ENCODE measurements around the gene PPP1R36.

DNA sequence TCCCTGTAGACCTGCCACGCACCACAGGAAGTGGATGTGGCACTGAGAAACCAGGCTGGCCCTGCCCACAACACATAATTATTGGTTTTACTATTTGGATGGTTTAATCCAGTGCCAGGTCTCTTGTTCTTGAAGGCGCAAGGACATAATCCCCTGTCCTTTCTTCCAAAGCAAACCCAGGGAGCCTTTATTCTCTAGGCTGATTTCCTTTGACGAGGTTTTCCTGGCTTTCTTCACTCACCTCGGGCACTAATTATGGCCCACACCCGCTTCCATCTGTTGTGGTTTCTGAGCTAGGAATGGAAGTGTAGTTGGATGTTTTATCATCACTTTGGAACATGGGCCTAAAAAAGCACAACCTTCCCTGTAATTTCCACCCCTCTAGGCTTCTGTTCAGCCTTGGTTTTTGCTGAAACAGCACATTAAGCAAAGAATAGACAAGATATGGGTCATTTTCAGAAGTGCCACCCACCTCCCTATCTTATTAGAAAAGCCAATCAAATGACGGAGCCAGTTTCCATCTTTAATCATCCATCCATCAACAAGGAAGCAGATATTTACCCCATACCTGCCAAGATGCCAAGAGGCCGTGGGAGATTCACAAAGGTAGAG is 73.9 kb downstream of the PPP1R36 start:
- TF ChIP-seq, protein P1, sequence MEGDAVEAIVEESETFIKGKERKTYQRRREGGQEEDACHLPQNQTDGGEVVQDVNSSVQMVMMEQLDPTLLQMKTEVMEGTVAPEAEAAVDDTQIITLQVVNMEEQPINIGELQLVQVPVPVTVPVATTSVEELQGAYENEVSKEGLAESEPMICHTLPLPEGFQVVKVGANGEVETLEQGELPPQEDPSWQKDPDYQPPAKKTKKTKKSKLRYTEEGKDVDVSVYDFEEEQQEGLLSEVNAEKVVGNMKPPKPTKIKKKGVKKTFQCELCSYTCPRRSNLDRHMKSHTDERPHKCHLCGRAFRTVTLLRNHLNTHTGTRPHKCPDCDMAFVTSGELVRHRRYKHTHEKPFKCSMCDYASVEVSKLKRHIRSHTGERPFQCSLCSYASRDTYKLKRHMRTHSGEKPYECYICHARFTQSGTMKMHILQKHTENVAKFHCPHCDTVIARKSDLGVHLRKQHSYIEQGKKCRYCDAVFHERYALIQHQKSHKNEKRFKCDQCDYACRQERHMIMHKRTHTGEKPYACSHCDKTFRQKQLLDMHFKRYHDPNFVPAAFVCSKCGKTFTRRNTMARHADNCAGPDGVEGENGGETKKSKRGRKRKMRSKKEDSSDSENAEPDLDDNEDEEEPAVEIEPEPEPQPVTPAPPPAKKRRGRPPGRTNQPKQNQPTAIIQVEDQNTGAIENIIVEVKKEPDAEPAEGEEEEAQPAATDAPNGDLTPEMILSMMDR (IDR thresholded peaks at IDR 0.05) = no peak
- no peak for TF ChIP-seq POLR2A (IDR thresholded peaks at IDR 0.05)

Measured in lower leg skin (tissue), 3 donors.